T follicular helper cell (primary cell): ENCODE results near the gene CEP83.
"Not testable (repeated sequence)": the region's sequence is repeated elsewhere in the genome, so short reads cannot be mapped to it uniquely, and the experiment has no call there.

Source experiments
- DNase-seq: peaks from one replicate; pipeline ENCODE4 v3.0.0-alpha.2; 2020; ENCODE audit warnings: low read depth
- total RNA-seq, 2 experiments: gene quantifications; one replicate each; lab custom pipeline; 2026; lab: John Stamatoyannopoulos, UW

CEP83 gene, protein sequence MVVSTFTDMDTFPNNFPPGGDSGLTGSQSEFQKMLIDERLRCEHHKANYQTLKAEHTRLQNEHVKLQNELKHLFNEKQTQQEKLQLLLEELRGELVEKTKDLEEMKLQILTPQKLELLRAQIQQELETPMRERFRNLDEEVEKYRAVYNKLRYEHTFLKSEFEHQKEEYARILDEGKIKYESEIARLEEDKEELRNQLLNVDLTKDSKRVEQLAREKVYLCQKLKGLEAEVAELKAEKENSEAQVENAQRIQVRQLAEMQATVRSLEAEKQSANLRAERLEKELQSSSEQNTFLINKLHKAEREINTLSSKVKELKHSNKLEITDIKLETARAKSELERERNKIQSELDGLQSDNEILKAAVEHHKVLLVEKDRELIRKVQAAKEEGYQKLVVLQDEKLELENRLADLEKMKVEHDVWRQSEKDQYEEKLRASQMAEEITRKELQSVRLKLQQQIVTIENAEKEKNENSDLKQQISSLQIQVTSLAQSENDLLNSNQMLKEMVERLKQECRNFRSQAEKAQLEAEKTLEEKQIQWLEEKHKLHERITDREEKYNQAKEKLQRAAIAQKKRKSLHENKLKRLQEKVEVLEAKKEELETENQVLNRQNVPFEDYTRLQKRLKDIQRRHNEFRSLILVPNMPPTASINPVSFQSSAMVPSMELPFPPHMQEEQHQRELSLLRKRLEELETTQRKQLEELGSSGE
- 19.6 to 43.6 reads per million in 2 experiments for total RNA-seq

DNA sequence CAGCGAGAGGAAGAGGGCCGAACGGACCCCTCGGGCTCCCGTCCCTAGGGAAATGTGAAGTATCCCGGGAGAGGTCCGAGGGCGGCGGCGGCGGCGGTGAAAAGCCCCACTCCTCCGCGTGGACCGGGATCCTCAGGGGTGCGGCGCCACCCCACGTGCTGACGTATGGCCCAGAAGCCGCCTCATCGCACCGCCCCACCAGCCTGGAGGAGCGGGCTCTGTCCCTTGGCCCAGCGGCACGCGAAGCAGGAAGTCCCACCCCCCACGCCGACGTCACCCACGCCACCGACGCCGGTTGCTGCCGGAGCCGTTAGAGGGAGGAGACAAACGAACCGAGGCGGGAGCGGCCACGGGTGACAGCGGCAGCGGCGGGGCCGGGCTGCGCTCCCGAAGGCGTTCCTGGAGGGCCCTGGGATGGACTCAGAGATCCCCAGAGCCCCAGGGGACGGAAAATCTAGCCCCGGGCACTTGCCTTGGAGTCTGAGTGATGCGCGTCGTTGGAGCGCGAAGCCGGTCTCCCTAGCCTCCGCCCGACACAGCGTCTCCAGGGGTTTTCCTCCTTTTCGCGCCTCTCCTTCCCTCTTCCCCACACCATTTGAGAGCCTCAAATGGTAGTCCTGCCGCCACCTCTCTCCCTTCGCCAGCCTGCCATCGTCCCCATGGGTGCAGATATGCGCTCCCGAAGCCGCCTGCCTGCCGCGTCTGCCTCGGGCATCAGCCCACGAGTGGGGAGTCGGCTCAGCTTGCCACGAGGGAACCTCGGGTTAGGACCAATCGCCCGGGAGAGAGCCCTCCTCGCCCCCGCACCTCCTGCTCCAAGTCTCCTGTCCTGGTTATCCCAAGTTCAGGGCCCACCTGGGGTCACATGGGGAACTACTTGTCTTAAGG lies at the start of gene CEP83:
CEP83 (minus strand) TSS at position 140 of the 888 bp plus-strand sequence. CDS start 47,377 bp downstream, outside the sequence.
- DNase-seq: peak; percentile 93

GRCh38 chr12:94509317-94509716 lies 49.6 kb upstream of the CEP83 start:
- DNase-seq: no peak

- DNase-seq: no peak
Observed at GRCh38 chr12:94507455-94507854, 47.8 kb upstream of the CEP83 start.

- DNase-seq: no peak
Observed at GRCh38 chr12:94504386-94504785, 44.7 kb upstream of the CEP83 start.

DNA sequence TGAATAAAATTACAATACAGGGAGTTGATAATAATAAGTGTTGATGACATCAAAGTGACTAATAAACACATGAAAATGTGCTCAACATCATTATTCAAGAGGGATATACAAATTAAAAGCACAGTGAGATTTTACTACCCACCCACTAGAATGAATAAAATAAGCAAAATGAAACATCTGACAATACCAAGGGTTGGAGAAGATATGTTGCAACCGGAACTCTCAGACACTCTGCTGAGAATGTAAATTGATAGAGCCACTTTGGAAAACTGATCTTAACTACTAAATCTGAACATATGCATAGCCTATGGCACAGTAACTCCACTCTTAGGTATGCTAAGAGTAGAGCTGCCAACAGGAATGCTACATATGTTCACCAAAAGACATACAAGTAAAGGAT lies 44.0 kb upstream of the CEP83 start:
- no peak for DNase-seq

DNA sequence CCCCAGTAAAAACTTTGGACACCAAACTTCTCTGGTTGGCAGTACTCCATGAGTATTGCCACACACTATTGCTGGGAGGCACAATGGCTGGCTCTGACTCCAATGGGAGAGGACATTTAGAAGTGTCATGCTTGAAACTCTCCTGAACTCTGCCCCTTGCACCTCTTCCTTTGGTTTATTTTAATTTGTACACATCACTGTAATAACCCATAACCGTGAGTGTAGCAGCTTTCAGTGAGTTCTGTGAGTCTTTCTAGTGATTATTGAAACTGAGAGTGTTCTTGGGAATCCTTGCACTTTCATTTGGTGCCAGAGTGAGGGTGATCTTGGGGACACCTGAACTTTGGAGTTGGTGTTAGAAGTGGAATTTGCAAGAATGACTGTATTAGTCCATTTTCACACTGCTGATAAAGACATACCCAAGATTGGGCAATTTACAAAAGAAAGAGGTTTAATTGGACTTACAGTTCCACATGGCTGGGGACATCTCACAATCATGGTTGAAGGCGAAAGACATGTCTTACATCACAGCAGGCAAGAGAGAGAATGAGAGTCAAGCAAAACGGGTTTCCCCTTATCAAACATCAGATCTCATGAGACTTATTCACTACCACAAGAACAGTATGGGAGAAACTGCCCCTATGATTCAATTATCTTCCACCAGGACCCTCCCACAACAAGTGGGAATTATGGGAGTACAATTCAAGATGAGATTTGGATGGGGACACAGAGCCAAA lies 41.3 kb upstream of the CEP83 start:
- no peak for DNase-seq

DNA sequence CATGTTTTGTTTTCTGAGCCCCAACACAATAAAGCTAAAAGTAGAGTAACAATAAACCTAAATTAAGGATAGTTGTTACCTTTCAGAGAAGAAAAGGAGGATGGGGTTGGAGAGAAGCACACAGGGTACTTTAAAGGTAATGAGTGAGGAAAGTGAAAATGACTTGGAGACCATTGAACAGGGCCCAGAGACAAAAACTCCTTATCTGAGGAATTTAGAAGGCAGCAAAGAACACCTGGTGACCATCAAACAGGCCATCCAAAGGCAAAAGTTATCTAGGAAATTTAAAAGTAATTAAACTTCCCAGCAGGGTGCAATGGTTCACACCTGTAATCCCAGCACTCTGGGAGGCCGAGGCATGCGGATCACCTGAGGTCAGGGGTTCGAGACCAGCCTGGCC lies 39.0 kb upstream of the CEP83 start:
- no peak for DNase-seq

- no peak for DNase-seq
Observed at GRCh38 chr12:94498073-94498472, 38.4 kb upstream of the CEP83 start.

GRCh38 chr12:94495445-94496115 lies 35.9 kb upstream of the CEP83 start:
- DNase-seq: no peak

DNA sequence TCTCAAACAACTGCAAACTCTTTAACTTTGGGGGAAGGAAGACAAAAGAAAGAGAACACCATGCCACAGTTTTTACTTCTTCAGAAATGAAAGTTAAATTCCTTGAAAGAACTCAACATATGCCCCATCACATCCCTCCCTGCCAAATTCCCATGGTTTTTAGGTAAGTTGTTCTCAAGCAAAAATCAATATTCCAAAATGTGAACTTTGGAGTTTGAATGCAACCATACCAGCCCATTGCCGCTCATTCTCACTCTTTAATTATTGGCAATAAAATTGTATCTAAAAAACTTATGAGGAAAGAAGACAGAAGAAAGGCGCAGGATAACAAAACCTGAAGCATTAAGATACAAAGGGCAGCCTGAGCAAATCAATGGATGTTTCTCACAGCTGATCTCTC lies 31.8 kb upstream of the CEP83 start:
- no peak for DNase-seq

GRCh38 chr12:94488463-94488862 lies 28.8 kb upstream of the CEP83 start:
- DNase-seq: no peak

DNA sequence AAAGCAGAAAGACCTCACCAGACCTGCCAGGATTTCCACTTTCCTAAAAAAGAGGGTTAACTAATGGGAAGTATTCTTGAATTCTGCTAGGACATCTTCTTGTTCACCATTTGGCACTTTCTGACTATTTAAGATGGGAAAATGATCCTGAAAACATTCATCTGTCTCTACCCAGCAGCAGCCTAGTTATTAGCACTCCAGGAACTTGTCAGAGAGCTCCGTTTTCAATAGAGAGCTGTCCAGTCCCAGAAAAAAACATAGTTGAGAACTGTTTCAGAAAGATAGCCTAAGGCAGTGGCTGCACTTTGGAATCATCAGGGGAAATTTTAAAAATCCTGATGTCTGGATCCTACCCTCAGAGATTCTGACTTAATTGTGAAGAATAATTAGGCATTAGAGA lies 22.1 kb upstream of the CEP83 start:
- no peak for DNase-seq

DNA sequence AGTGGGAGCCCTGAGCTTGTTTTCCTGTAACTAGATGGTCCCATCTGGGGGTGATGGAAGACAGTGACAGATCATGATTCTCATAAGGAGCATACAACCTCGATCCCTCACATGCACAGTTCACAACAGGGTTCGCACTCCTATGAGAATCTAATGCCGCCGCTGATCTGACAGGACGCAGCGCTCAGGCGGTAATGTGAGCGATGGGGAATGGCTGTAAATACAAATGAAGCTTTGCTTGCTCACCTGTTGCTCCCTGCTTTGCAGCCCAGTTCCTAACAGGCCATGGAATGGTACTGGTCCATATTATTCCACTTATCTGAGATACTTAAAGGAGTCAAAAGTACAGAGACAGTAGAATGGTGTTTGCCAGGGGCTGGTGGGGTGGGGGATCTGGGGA lies 9.9 kb upstream of the CEP83 start:
- no peak for DNase-seq

DNA sequence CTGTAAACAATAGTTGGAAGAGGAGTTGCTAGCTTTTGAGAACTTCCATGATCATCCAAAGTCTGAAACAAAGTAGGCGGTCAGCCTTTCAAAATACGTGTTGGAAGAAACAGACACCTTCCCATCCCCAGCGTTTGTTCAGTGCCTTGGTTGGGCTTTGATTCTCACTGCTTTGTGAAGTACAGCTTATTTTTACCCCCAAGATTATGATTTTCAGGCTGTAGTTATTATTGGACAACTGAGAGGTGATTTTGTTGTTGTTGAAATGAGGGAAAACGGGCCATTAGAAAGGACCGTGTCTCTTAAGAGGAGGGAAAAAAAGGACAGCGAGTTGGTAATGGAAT lies 921 bp upstream of the CEP83 start:
- DNase-seq: no peak

- no peak for DNase-seq
Observed at GRCh38 chr12:94458877-94459727, 565 bp downstream of the CEP83 start.

DNA sequence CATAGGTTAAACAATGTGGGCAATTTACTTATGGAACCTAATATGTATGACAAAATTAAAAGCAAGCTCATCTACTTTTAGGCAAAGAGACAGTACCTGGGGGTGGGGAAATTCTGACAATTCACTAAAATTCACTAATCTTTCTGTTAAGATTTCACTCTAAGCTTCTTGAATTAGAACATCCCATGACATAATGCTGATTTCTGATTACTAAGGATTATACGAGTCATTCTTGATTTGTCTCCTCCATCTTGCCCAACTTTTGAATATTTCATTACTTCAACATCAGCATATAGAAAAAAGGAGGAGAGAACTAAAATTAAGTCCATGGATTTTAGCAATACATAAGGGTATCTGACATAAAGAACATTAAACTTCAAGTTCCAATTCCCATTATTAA lies 2.4 kb downstream of the CEP83 start:
- no peak for DNase-seq

GRCh38 chr12:94454318-94454717 lies 5.3 kb downstream of the CEP83 start:
- DNase-seq: not testable (repeated sequence)

GRCh38 chr12:94445662-94446061 lies 14.0 kb downstream of the CEP83 start:
- DNase-seq: no peak

GRCh38 chr12:94437303-94437702 lies 22.4 kb downstream of the CEP83 start:
- no peak for DNase-seq

DNA sequence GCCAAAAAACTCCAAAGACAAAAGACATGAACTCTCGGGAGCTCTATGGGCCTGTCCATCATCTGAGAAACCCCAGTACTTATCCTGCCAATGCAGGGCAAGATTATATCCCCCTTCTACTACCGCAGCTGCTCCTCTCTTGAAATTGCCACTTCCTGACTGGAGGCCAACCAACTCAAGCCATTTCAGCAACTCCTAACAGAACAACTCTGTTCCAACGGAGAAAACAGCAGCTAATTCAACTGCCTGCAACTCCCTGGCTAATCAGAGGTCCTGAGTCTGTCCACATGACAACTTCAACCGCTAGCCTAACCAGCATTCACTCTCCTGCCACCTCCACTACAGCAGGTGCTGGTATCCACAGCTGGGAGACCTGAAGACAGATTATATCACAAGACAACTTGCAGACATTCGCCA lies 24.1 kb downstream of the CEP83 start:
- DNase-seq: no peak
